SH-SY5Y (cell line): Measurements from ENCODE around the gene FADS6.

Source experiments
- GATA2 ChIP-seq: IDR thresholded peaks from 2 replicates; pipeline ENCODE4 v1.6.1; 2011; ENCODE audit warnings: mild to moderate bottlenecking, low read depth, low read length
- GATA3 ChIP-seq: IDR thresholded peaks from 2 replicates; pipeline ENCODE4 v1.6.1; 2011; ENCODE audit warnings: low read depth, mild to moderate bottlenecking, low read length, moderate library complexity

GRCh38 chr17:74917430-74917829, 24.0 kb upstream of the FADS6 start:
- TF ChIP-seq GATA2 (no peak), GATA3 (no peak)
